ENCODE results near the gene EXOC2. TPM values are rescaled to one million over a fixed set of nuclear protein-coding genes. Genes with fewer than 3 reads are reported as not detected.

EXOC2 gene
- total RNA-seq, 1 donor from 2014 or later: 31.3 TPM

- Mint-ChIP-seq H3K27ac (ENCODE audit: unreplicated experiment) (no peak overlapping the region), H3K36me3 (ENCODE audit: unreplicated experiment) (peaks cover 9% of the 10 kb centered on the region), H3K4me1 (ENCODE audit: low read depth, unreplicated experiment) (peaks cover 19% of the 10 kb centered on the region), H3K27me3 (ENCODE audit: unreplicated experiment) (peaks cover 2% of the 10 kb centered on the region), H3K9me3 (ENCODE audit: unreplicated experiment) (peaks cover 1% of the 10 kb centered on the region), H3K4me3 (ENCODE audit: unreplicated experiment) (no peak overlapping the region)
- TF ChIP-seq CTCF (IDR thresholded peaks at IDR 0.05; ENCODE audit: partially characterized antibody, unreplicated experiment): no peak
- no peak for DNase-seq
Measured at GRCh38 chr6:456358-456867, 236.5 kb downstream of the EXOC2 start.

- TF ChIP-seq CTCF (IDR thresholded peaks at IDR 0.05; ENCODE audit: partially characterized antibody, unreplicated experiment): no peak
- peaks cover 1% of the 10 kb centered on the region for H3K9me3 Mint-ChIP-seq (ENCODE audit: unreplicated experiment)
- peaks cover 9% of the 10 kb centered on the region for H3K36me3 Mint-ChIP-seq (ENCODE audit: unreplicated experiment)
- peaks cover 2% of the 10 kb centered on the region for H3K27me3 Mint-ChIP-seq (ENCODE audit: unreplicated experiment)
- DNase-seq: no peak
- H3K4me3 Mint-ChIP-seq (ENCODE audit: unreplicated experiment): no peak overlapping the region
- H3K4me1 Mint-ChIP-seq (ENCODE audit: low read depth, unreplicated experiment): peaks cover 19% of the 10 kb centered on the region
- no peak overlapping the region for H3K27ac Mint-ChIP-seq (ENCODE audit: unreplicated experiment)
Measured at GRCh38 chr6:455835-456234, 237.1 kb downstream of the EXOC2 start.

- peaks cover 1% of the 10 kb centered on the region for H3K9me3 Mint-ChIP-seq (ENCODE audit: unreplicated experiment)
- peaks cover 2% of the 10 kb centered on the region for H3K27me3 Mint-ChIP-seq (ENCODE audit: unreplicated experiment)
Measured at GRCh38 chr6:455006-455585, 237.8 kb downstream of the EXOC2 start.

GRCh38 chr6:454148-454991, 238.6 kb downstream of the EXOC2 start:
- Mint-ChIP-seq H3K9me3 (ENCODE audit: unreplicated experiment) (peaks cover 3% of the 10 kb centered on the region), H3K27ac (ENCODE audit: unreplicated experiment) (no peak overlapping the region), H3K36me3 (ENCODE audit: unreplicated experiment) (peaks cover 13% of the 10 kb centered on the region), H3K27me3 (ENCODE audit: unreplicated experiment) (peaks cover 3% of the 10 kb centered on the region), H3K4me1 (ENCODE audit: low read depth, unreplicated experiment) (peaks cover 19% of the 10 kb centered on the region), H3K4me3 (ENCODE audit: unreplicated experiment) (no peak overlapping the region)
- no peak for TF ChIP-seq CTCF (IDR thresholded peaks at IDR 0.05; ENCODE audit: partially characterized antibody, unreplicated experiment)
- no peak for DNase-seq

More at GRCh38 chr6:455006-455585, 237.8 kb downstream of the EXOC2 start:
- no peak overlapping the region for H3K4me3 Mint-ChIP-seq (ENCODE audit: unreplicated experiment)
- TF ChIP-seq CTCF (IDR thresholded peaks at IDR 0.05; ENCODE audit: partially characterized antibody, unreplicated experiment): no peak
- DNase-seq: no peak
- H3K27ac Mint-ChIP-seq (ENCODE audit: unreplicated experiment): no peak overlapping the region
- peaks cover 19% of the 10 kb centered on the region for H3K4me1 Mint-ChIP-seq (ENCODE audit: low read depth, unreplicated experiment)
- H3K36me3 Mint-ChIP-seq (ENCODE audit: unreplicated experiment): peaks cover 13% of the 10 kb centered on the region

- H3K4me1 Mint-ChIP-seq (ENCODE audit: low read depth, unreplicated experiment): peaks cover 19% of the 10 kb centered on the region
- TF ChIP-seq CTCF (IDR thresholded peaks at IDR 0.05; ENCODE audit: partially characterized antibody, unreplicated experiment): no peak
- peak overlapping the region; percentile 68 for H3K27ac Mint-ChIP-seq (ENCODE audit: unreplicated experiment)
- H3K27me3 Mint-ChIP-seq (ENCODE audit: unreplicated experiment): peaks cover 5% of the 10 kb centered on the region
- peak; percentile 59 for DNase-seq
- H3K36me3 Mint-ChIP-seq (ENCODE audit: unreplicated experiment): peaks cover 20% of the 10 kb centered on the region
- H3K9me3 Mint-ChIP-seq (ENCODE audit: unreplicated experiment): peaks cover 1% of the 10 kb centered on the region
- H3K4me3 Mint-ChIP-seq (ENCODE audit: unreplicated experiment): no peak overlapping the region
Measured at GRCh38 chr6:453152-453551, 239.8 kb downstream of the EXOC2 start.
